Measurements from ENCODE around the gene FADS6.

The FADS6 gene

DNA sequence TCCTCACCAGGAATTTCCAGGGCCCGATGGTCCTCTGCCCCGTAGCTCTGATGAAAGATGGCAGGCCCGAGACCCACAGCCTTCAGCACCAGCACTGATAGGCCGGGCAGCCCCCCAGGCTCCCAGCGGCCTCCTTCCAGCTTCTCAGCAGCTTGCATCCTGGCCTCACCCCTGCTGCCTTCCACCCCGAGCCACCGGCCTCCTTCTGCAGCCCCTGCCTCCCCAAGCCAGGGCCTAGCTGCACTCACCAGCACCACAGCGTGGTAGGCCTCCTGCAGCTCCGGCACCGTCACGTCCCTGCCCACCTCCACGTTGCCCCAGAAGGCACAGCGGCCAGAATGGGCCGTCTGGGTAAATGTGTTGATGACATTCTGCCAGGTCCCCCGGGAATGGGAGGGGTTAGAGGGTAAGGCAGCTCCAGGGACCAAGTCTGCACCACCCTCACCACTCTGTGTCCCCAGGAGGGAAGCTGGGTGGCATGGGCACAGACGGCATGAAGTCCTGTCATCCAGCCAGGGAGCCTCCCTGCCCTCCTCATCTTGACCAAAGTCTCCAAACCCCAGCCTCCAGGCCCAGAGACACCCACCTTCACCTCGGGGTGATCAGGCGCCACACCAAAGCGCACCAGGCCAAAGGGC is 27.1 kb downstream of the FADS6 start:
- DNase-seq (ENCODE audit: low read depth): no peak

- no peak for DNase-seq (ENCODE audit: low read depth)
Observed at GRCh38 chr17:74865504-74866197, 27.8 kb downstream of the FADS6 start.

DNA sequence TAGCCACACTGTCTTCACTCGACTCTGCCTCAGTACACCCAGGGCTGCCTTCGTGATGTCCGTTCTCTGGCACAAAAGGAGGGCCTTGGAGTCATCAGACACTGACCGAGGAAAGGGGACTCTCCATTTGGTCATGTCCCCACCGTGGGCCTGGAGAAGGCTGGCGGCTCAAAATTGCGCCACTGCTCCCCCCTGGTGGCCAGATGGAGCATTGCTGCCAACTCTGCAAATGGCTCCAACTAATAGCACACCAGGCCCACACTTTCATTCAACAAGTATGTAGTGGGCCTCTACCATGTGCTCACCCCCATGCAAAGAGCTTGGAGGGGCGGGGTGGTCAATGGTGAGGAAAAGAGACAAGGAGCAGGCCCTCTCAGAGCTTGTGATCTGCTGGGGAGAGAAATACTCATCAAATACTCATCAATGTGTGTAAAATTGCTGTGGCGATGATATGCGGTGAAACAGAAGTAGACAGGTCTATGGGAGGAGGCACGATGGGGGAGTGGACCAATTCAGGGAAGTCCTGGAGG is 28.5 kb downstream of the FADS6 start:
- peak; percentile 52 for DNase-seq (ENCODE audit: low read depth)

DNA sequence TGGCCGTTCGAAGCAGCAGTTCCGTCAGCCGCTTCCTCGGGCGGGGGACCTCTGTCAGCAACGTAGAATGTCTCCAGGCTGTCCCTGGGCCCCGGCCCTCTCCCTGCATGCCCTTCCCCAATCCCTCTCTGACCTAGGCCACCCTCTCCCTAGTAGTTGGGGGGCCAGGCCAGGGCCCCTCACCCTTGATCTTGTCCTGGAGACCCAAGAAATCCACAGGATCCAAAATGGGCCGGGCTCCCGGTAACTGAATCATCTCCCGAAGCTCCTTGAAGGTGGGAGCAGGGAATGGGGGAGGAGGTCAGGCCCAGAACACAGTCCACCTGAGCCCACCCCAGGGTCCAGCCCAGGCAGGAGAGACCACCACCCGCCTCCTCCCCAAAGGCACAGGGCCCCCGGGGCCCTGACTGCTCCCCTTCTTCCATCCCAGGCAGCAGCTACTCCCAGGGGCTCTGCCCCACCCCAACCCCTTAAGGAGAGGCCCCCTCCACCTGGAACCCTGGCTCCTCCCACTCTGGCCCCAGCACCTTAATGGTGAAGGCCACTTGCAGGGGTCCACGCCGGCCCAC is 29.1 kb downstream of the FADS6 start:
- DNase-seq (ENCODE audit: low read depth): no peak

DNA sequence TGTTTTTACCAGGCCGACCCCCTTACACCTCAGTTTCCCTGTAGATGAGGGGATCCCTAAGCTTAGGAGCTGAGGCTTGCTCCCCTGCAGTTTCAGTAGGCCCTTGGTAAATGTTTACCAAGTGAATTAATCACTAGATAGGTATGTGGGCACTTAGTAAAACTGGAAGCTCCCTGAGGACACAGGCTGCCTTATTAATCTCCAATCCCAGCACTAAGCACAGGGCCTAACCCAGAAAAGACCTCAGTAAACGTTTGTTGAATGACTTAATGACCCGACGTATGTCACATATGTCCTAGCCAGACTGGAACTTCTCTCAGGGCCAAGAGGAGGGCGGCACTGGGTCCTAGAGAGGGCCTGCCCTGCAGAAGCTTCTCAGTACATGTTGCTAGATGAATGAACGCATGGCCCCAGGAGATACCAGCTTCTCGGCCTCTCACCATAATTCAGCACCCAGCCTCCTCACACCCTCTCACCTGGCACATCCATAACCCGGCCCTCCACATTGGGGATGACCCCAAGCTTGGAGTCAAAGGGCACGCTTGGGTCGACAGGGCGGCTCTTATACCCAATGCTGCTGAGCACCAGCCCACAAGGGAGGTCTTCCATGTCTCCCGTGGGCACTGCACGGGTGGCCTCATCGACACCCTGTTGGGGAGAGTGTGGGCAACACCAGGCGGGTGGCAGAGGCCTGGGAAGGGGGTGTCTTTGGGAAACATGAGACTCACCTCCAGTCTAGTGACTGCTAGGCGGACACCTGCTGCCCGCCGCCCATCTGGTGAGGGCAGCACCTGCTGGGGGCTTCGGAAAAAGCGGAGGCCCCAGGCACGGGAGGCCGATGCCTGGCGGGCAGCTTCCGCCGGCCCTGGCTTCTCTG is 29.8 kb downstream of the FADS6 start:
- no peak for DNase-seq (ENCODE audit: low read depth)

DNA sequence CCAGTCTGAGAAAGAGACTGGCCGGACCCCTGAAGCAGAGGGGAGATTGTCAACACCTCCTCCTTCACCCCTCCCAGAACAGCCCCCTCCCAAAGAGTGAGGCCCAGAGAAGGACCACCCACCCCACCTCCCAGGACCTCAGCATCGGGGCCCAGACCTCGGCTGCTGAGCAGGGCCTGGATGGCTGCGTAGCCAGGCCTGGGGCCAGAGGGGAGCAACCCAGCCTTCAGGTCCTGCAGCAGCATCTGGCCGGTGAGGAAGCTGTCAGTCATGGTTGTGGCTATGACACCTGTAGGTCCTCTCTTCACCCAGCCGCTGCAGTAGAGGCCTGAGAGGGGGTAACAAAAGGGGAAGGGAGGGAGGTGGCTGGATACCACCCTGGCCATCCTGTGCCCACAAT is 30.5 kb downstream of the FADS6 start:
- DNase-seq (ENCODE audit: low read depth): no peak

- peak; percentile 19 for DNase-seq (ENCODE audit: low read depth)
Observed at GRCh38 chr17:74862108-74862901, 31.1 kb downstream of the FADS6 start.

- no peak for DNase-seq (ENCODE audit: low read depth)
Observed at GRCh38 chr17:74861662-74862107, 31.7 kb downstream of the FADS6 start.

DNA sequence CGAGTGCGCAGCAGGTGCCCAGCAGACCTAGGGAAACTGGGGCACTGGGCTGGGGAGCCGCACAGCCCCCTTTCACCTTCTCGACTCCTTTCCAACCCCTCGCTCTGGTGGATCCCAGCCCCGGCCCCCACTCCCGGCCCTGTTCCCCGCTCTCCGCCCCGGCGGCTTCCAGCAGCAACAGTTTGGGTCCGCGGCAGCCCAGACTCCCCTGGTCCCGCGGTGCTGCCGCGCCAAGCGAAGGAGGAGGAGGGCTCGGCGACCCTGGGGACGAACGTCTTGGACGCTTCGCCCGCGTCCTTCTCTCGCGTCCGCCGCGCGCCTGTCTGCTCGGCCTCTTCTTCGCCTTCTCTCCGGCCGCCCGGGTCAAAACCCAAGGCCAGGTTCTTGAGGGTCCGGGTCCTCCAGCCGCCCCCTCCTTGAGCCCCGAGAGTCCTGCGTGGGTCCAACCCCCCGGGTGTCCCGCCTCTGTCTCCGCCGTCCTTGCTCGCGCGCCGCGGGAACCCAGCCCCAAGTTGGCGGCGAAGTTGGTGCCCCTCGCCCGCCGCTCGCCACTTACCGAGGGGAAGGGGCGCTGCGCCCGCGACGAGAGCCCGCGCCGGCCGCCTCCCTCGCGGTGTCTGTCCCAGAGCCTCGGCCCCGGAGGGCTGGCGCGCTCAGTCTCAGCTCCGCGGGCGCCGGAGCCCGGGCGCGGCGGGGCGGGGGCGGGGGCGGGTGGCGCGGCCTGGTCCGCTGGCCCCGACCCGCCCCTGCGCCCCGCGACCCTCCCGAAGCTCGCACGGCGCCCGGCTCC is 32.4 kb downstream of the FADS6 start:
- DNase-seq (ENCODE audit: low read depth): no peak

DNA sequence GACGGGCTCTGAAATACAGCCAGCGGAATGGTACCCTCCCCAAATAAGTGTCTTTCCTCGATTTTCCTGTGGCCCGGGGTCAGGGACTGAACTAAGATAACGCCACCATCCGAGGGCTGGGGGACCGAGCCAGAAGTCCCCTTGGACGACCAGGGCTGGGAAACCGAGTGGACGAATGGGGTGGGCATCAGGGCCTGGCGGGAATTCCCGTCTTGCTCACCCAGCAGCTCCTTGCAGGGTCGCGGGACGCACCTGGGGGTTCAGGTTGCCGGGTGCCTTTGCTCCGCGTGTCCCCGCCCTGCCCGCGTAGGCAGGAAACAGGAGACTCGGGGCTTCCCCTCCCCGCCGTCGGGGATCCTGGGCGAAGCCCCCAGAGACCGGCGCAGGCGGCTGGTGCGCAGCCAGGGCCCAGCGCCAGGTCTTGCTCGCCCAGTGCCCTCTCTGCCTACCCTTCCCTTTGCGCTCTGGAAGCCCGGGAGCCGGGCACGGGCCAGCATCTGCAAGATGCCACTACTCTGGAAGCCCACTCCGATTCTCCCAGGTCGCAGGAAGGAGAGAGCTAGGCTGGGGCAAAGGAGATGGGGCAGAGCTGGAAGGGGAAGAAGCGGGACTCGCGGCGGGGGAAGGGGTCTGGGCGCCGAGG is 33.1 kb downstream of the FADS6 start:
- DNase-seq (ENCODE audit: low read depth): no peak

DNA sequence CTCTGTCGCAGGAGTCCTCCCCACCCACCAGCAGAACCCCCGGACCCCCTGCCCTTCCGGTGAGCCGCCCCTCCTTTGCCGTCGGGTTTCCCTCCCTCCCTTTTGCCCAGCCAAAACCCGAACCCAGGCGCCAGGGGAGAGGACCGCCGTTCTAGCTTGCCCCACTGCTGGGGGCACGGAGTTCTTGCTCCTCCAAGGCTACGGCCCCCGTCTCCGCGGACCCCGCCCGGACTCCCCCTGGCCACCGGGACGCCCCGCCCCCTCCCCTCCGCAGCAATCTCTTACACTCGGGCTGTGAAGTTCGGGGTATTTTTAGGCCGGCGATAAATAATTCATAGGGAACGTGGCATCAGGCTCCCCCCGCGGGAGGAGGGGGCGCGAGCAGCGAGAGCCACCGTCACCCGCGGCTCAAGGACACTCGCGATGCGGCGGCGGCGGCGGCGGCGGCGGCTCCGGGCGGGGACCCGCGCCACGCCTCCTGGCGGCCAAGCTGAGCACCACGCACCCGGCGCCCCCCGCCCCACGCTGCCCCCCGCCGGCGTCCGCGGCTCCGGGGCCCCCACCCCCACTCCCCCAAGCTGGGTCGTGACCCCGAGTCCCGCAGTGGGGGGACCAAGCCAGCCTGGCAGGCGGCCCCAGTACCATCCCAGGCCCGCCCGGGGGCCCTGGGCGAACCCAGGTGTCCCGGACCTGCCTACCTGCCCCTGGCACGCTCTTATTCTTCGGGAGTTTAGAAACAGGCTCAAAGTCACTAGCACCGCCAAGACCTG is 33.8 kb downstream of the FADS6 start, which contains the start of gene GRIN2C:
TSS of gene GRIN2C (minus strand) at position 427 of the 770 bp plus-strand sequence. CDS start 4,793 bp downstream, outside the sequence.
- no peak for DNase-seq (ENCODE audit: low read depth)

DNA sequence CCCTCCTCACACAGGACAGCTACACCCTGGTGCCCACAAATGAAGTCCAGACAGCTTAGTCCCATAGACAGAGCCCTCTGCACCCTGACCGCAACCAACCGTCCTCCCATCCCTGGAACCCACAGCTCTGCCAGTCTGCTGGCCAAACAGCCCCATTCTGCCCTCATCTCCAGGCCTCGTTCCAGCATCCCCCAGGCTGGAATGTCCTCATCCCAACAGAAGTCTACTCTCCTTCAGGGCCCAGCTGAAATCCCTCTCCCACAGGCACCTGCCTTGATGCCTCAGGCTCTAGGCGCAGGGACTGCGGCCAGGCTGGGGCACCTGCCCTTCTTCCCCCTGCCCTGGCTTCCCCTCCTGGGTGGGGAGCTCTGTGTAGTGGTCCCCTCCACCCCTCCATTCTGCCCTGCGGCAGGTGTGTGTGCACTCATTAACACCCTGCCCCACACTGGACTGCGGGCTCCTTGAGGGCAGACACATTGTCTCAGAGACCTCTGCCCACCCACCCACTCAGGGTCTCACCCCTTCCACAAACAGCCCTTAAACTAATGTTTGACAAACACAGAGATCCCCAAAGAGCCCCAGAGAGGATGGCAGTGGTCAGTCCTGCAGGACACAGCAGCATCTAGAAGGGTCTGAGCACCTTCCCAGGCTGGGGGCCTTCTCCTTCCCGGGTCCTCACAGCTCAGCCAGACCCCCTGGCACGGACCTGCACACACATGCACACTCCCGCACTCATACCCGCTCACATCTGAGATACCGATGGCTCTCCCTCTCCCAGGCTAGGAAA is 34.6 kb downstream of the FADS6 start:
- DNase-seq (ENCODE audit: low read depth): no peak

DNA sequence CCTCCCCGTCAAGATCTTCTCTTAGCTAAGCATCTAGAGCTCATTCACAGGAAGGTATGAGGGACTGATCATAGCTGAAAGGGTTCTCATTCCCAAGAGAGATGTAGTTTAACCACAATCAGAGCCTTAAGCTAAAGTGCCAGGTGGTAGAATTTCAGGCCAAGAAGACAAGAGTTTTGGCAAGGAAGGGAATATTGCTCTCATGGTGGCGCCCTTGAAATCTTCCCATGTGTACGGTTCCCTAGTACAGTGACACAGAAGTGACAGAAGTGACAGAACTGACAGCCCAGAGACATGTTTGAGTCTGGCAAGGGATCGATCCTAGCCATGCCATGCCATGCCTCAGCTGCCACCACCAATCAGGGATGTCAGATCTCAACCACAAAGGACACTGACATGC is 36.2 kb downstream of the FADS6 start:
- no peak for DNase-seq (ENCODE audit: low read depth)

DNA sequence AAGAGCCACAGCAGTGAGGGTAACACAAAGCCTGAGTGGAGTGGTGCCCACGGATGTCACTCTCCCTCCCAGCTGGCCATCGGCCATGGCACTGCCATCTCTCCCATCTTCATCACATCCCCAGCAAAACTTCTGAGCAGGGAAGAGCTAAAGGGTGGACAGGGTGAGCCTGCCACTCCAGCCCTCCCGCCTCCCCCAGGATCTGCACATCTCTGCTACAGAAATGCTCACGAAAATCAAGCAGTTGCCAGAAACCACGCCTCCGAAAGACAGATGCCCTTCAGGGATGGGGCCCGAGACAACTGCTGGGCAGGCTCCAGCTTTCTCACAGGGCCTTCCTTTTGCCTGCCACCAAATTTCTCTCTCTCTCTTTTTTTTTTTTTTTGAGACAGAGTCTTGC is 37.3 kb downstream of the FADS6 start:
- DNase-seq (ENCODE audit: low read depth): no peak

DNA sequence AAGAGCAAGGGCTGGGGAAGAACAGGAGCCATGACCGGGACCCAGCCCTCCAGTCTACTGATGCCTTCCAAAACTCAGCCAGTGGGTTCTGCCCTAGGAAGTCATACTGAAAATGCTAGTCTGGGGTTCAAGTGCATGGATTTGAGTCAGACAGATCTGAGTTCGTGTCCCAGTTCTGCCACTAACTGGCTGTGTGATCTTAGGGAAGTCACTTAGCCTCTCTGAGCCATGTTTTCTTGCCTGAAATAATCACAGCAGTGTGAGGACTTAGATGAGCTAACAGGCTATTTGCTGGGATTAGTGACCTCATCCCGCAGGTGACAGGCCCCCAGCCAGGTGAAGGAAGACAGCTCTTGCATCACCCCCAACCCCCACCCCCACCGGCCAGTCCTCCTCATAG is 38.1 kb downstream of the FADS6 start:
- no peak for DNase-seq (ENCODE audit: low read depth)

DNA sequence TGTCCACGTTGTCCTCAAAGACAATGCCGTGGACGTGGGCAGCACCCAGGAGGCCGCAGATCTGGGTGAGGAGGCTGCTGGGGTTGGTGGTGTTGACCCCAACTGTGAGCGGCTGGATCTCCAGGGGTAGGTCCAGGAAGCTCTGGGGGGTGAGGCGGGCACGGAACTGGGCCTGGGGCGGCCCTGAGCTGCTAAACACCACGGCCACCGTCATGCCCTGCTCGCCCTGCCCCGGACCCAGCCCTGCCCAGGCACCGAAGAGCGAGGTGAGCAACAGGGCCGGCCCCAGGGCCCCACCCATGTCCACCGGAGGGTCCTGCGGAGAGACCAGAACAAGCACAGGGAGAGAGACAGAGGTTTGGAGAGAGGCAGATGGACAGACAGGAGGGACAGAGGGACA is 38.6 kb downstream of the FADS6 start:
- no peak for DNase-seq (ENCODE audit: low read depth)

DNA sequence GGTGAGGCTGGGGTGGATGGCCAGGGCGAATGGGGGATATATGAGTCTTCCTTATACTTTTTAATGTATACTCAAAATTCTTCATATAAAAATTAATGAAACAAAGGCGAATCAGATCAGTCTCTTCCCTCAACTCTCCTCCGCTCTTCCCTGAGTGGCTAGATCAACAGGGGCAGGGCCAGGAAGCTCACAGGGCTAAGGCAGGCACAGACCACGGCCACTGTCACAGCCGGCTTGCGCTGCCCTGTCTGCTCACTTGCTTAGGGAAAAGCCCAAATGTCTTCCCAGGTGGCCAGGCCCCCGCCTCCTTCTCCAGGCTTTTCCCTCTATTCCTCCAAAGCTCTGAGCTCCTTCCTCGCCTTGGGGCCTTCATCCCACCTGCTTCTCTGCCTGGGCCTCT is 39.8 kb downstream of the FADS6 start:
- DNase-seq (ENCODE audit: low read depth): no peak

GRCh38 chr17:74853048-74853397 is 40.4 kb downstream of the FADS6 start:
- no peak for DNase-seq (ENCODE audit: low read depth)

All from iris pigment epithelial cell (primary cell).